ENCODE results near the gene FUT4. TPM values are rescaled to one million over a fixed set of nuclear protein-coding genes. Genes with fewer than 3 reads are reported as not detected.
"Not testable (repeated sequence)": the region's sequence is repeated elsewhere in the genome, so short reads cannot be mapped to it uniquely, and the experiment has no call there.

Gene FUT4, protein sequence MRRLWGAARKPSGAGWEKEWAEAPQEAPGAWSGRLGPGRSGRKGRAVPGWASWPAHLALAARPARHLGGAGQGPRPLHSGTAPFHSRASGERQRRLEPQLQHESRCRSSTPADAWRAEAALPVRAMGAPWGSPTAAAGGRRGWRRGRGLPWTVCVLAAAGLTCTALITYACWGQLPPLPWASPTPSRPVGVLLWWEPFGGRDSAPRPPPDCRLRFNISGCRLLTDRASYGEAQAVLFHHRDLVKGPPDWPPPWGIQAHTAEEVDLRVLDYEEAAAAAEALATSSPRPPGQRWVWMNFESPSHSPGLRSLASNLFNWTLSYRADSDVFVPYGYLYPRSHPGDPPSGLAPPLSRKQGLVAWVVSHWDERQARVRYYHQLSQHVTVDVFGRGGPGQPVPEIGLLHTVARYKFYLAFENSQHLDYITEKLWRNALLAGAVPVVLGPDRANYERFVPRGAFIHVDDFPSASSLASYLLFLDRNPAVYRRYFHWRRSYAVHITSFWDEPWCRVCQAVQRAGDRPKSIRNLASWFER
- 4.6 and 9.4 TPM in 2 replicates for total RNA-seq (2014; rRNA removed; shearing (Covaris generic); ENCODE audit: low replicate concordance)

GRCh38 chr11:94543695-94544645 lies at the start of gene FUT4:
FUT4 (plus strand) TSS chr11:94543921; CDS start chr11:94544134, 213 bp downstream.
- Histone ChIP-seq H3K4me3 (peak within 1 kb of the TSS; percentile 82), H3K9me3 (no peaks in the 10 kb centered on the region), H3K27me3 (no peaks in the 10 kb centered on the region), H3K36me3 (peaks cover 18% of the 10 kb centered on the region)
- peak; percentile 96 for DNase-seq

- Histone ChIP-seq H3K4me3 (peak overlapping the region; percentile 91), H3K9me3 (no peaks in the 10 kb centered on the region), H3K36me3 (peaks cover 27% of the 10 kb centered on the region), H3K27me3 (no peaks in the 10 kb centered on the region)
- no peak for DNase-seq
Observed at GRCh38 chr11:94494126-94494680, 49.5 kb upstream of the FUT4 start.

- Histone ChIP-seq H3K36me3 (peaks cover 10% of the 10 kb centered on the region), H3K27me3 (no peaks in the 10 kb centered on the region), H3K9me3 (no peaks in the 10 kb centered on the region), H3K4me3 (no peak overlapping the region)
- DNase-seq: no peak
Observed at GRCh38 chr11:94500181-94500580, 43.5 kb upstream of the FUT4 start.

GRCh38 chr11:94501522-94501921 lies 42.2 kb upstream of the FUT4 start:
- Histone ChIP-seq H3K36me3 (peaks cover 10% of the 10 kb centered on the region), H3K9me3 (no peaks in the 10 kb centered on the region), H3K4me3 (no peak overlapping the region), H3K27me3 (no peaks in the 10 kb centered on the region)
- no peak for DNase-seq

GRCh38 chr11:94504689-94505293 lies 38.9 kb upstream of the FUT4 start:
- DNase-seq: no peak
- Histone ChIP-seq H3K9me3 (no peaks in the 10 kb centered on the region), H3K36me3 (no peaks in the 10 kb centered on the region), H3K4me3 (no peak overlapping the region), H3K27me3 (no peaks in the 10 kb centered on the region)

DNA sequence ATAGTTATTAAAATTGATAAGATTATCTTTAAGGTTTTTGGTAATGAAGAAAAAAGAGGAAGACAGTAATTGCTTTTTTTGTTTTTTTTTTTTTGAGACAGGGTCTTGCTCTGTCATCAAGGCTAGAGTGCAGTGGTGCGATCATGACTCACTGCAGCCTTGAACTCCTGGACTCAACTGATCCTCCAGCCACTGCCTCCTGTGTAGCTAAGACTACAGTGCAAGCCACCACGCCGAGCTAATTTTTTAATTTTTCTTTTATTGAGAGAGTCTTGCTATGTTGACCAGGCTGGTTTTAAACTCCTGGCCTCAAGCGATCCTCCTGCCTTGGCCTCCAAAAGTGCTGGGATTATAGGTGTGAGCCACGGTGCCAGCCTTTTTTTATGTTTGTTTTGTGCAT lies 37.2 kb upstream of the FUT4 start:
- DNase-seq, H3K9me3 ChIP-seq, H3K27me3 ChIP-seq, H3K36me3 ChIP-seq, H3K4me3 ChIP-seq: not testable (repeated sequence)

DNA sequence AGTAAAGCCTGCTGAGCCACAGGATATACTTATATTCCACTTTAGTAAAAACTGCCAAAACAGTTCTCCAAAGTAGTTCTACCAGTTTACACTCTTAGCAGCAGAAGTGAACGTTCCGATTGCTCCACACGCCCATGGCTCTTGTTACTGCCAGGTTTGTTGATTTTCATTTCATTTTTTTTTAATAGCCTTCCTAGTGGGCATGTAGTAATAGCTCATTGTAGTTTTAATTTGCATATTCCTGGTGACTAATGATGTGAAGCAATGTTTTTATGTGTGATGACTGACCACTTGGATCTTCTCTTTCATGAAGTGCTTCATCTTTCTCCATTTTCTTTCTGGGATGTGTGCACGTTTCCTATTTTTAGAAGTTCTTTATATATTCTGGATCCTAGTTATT lies 36.2 kb upstream of the FUT4 start:
- H3K27me3 ChIP-seq: no peaks in the 10 kb centered on the region
- peaks cover 4% of the 10 kb centered on the region; the same call in 1 of the 2 replicates for H3K9me3 ChIP-seq
- no peaks in the 10 kb centered on the region for H3K36me3 ChIP-seq
- DNase-seq: no peak
- no peak overlapping the region for H3K4me3 ChIP-seq

DNA sequence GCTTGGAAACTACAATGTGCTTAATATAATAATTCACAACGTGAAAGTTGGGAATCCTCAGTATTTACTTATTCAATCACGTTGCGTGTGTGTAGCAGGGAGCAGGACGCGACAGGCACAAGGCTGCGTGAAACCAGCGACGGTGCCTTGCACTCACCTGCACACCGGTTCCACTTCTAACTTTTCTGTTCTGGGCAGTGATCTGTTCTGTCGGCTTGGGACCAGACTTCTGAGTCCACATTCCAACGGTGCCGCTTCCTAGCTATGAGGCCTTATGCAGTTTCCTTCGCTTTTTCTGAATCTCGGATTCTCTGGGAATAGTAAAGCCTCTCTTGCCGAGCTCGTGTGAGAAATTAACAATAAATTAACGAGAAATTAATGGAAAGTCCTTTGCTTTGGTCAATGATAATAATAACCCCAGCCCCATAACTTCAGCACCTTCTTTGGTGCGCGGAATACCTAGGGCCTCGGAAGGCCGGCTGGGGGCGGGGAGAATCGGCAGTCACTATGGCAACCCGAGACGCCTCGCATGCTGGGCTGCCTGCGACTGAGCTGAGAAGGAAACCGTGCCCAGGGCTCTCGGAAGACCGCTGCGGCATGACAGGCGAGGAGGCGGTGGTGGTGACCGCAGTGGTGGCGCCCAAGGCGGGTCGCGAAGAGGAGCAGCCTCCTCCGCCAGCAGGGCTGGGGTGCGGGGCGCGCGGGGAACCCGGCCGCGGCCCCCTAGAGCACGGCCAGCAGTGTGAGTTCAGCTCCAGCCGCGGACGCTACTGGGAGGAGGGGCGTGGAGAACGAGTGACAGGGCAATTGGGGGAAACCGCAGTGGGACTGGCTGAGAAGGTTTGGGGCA lies 31.6 kb upstream of the FUT4 start, which contains the start of gene C11orf97:
Gene C11orf97 (plus strand): TSS at position 530 of the 850 bp plus-strand sequence. CDS start 68 bp downstream, at position 598.
- H3K36me3 ChIP-seq: no peaks in the 10 kb centered on the region
- H3K4me3 ChIP-seq: peak within 1 kb of the TSS; percentile 52
- H3K9me3 ChIP-seq: peaks cover 4% of the 10 kb centered on the region; the same call in 1 of the 2 replicates
- no peaks in the 10 kb centered on the region for H3K27me3 ChIP-seq
- peak; percentile 37 for DNase-seq

GRCh38 chr11:94513091-94513490 lies 30.6 kb upstream of the FUT4 start:
- no peak overlapping the region for H3K4me3 ChIP-seq
- H3K9me3 ChIP-seq: peaks cover 4% of the 10 kb centered on the region; the same call in 1 of the 2 replicates
- no peak for DNase-seq
- no peaks in the 10 kb centered on the region for H3K36me3 ChIP-seq
- H3K27me3 ChIP-seq: no peaks in the 10 kb centered on the region

GRCh38 chr11:94515398-94515797 lies 28.3 kb upstream of the FUT4 start:
- DNase-seq: no peak
- Histone ChIP-seq H3K27me3 (no peaks in the 10 kb centered on the region), H3K4me3 (no peak overlapping the region), H3K9me3 (peaks cover 2% of the 10 kb centered on the region; the same call in 1 of the 2 replicates), H3K36me3 (no peaks in the 10 kb centered on the region)

DNA sequence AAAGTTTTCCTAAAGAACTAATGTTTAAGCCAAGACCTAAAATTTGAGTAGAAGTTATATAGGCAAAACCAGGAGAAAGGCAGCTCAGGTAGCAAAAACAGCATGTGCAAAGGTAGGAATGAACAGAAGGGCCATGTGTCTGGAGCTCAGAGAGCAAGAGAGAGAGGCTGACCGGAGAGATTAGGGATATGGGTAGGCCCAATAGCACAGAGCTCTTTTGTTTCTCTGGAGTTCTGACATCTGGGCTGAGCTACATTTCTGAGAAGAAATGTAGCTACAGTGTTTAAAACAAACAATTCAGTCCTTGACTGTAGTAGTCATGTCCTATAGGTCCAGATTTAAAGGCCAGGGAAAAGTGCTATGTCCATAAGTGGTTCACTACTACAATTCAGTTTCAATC lies 27.0 kb upstream of the FUT4 start:
- no peaks in the 10 kb centered on the region for H3K36me3 ChIP-seq
- no peaks in the 10 kb centered on the region for H3K27me3 ChIP-seq
- H3K9me3 ChIP-seq: no peaks in the 10 kb centered on the region
- no peak for DNase-seq
- no peak overlapping the region for H3K4me3 ChIP-seq

DNA sequence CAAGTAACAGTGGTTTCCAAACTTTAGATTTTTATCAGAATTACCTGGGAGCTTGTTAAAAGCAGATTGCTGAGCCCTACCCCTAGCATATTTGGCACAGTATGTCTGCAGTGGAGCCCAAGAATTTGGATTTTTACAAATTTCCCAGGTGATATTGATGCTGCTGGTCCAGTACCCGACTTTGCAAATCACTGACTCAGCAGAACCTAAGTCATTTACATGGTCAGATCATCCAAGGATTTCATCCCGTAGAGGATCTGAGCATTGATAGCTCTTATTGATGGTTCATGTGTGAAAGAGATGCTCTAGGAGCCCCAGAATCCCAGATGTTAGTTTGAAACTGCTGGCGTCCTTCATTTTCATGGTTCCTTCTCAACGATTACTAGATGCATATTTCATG lies 25.4 kb upstream of the FUT4 start:
- Histone ChIP-seq H3K9me3 (no peaks in the 10 kb centered on the region), H3K4me3 (no peak overlapping the region), H3K36me3 (no peaks in the 10 kb centered on the region), H3K27me3 (no peaks in the 10 kb centered on the region)
- DNase-seq: no peak

GRCh38 chr11:94519478-94520084 lies 24.1 kb upstream of the FUT4 start:
- Histone ChIP-seq H3K4me3 (no peak overlapping the region), H3K9me3 (no peaks in the 10 kb centered on the region), H3K27me3 (no peaks in the 10 kb centered on the region), H3K36me3 (no peaks in the 10 kb centered on the region)
- no peak for DNase-seq

DNA sequence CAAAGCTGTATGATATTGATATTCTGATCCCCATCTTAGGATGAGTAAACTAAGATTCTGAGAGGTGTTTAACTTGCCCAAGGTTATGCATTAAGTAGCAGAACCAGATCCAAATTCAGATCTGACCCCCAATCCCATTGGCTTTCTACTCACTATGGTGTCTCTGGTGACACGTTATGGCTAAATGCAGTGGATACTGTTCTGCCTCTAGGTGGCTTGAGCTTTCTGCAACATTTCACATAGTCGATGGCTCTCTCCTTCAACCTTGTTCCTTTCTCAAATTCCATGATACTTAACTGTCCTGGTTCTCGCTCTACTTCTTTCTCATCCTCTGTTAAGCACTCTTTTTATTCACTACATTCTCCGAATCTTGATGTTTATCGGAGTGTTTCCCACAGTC lies 22.0 kb upstream of the FUT4 start:
- no peaks in the 10 kb centered on the region for H3K27me3 ChIP-seq
- H3K36me3 ChIP-seq: no peaks in the 10 kb centered on the region
- H3K4me3 ChIP-seq: no peak overlapping the region
- no peaks in the 10 kb centered on the region for H3K9me3 ChIP-seq
- DNase-seq: no peak

- DNase-seq: no peak
- no peaks in the 10 kb centered on the region for H3K36me3 ChIP-seq
Observed at GRCh38 chr11:94524341-94524740, 19.4 kb upstream of the FUT4 start.

More at GRCh38 chr11:94524341-94524740, 19.4 kb upstream of the FUT4 start:
- Histone ChIP-seq H3K9me3 (no peaks in the 10 kb centered on the region), H3K4me3 (no peak overlapping the region), H3K27me3 (no peaks in the 10 kb centered on the region)

Measured in MG63 (cell line).